Stromal cell of bone marrow (primary cell): ENCODE results near the gene PARP1.
"Not testable (repeated sequence)": the region's sequence is repeated elsewhere in the genome, so short reads cannot be mapped to it uniquely, and the experiment has no call there.

ENCODE experiments used
- DNase-seq: peaks from one replicate; pipeline ENCODE4 v3.0.0-alpha.2; 2012; ENCODE audit warnings: low read depth

PARP1 gene

DNA sequence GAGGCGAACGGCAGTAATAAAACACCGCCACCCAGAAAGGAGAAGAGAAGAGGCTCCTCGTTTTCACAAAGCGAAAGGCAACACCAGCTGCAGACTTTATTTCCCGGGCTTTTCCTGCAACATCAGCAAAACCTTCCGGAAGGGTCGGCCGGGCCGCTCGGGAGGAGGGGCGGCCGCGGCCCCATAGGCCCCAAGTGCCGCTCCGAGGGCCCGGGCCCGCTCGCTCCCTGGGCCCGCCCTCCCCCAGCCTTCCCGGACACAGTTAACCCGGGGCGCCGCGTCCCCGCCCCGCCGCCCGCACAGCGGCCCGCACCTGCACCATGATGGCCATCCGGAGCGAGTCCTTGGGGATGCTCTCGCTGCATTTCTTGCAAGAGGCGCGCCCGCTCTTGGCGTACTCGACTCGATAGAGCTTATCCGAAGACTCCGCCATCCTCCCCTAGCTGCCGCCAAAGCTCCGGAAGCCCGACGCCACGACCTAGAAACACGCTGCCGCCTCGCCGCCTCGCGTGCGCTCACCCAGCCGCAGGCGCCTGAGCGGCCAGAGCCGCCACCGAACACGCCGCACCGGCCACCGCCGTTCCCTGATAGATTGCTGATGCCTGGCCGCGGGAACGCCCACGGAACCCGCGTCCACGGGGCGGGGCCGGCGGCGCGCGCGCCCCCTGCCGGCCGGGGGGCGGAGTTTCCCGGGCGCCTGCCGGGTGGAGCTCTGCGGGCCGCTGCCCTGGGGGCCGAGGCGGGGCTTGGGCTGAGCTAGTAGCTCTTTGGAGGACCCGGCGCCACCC lies at the start of gene PARP1:
TSS of gene PARP1 (minus strand) at position 597 of the 788 bp plus-strand sequence. CDS start at position 433, 164 bp downstream.
- peak; percentile 65 for DNase-seq

DNA sequence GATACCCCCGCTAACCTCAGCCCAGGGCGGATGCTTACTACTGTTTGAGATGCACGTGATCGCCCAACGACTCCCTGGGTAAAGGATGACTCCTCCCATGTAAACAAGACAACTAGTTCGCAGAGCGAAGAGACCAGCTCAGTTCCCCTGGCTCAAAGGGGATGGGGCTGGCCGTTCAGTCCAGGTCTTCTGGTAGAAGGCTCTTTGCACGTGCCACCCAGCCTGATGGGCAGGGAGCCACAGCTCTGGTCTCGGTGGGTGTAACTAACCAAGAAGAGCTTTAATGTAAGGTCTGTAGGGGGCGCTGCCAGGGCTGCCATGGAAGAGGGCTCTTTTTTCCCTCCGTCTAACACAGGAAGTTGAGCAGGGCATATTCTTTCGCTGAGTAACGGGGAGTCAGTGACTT lies 49.4 kb upstream of the PARP1 start:
- DNase-seq: no peak

DNA sequence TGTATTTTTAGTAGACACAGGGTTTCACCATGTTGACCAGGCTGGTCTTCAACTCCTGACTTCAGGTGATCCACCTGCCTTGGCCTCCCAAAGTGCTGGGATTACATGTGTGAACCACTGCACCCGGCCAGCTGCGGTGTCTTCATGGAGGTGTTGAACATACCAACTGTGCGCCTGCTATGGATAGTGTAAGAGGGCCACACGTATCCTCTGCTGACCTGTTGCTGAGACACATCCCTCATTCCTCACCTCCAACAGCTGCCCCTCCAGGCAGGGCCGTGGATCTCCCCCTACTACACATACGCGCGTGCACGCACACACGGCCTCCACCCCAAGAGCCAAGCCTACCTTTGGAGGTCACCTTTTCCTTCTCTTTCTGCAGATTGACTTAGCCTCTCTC lies 48.0 kb upstream of the PARP1 start:
- no peak for DNase-seq

- no peak for DNase-seq
Observed at GRCh38 chr1:226454349-226454748, 46.5 kb upstream of the PARP1 start.

- DNase-seq: no peak
Observed at GRCh38 chr1:226453015-226453704, 45.3 kb upstream of the PARP1 start.

GRCh38 chr1:226450688-226451087 lies 42.8 kb upstream of the PARP1 start:
- DNase-seq: no peak

- DNase-seq: no peak
Observed at GRCh38 chr1:226449823-226450222, 41.9 kb upstream of the PARP1 start.

DNA sequence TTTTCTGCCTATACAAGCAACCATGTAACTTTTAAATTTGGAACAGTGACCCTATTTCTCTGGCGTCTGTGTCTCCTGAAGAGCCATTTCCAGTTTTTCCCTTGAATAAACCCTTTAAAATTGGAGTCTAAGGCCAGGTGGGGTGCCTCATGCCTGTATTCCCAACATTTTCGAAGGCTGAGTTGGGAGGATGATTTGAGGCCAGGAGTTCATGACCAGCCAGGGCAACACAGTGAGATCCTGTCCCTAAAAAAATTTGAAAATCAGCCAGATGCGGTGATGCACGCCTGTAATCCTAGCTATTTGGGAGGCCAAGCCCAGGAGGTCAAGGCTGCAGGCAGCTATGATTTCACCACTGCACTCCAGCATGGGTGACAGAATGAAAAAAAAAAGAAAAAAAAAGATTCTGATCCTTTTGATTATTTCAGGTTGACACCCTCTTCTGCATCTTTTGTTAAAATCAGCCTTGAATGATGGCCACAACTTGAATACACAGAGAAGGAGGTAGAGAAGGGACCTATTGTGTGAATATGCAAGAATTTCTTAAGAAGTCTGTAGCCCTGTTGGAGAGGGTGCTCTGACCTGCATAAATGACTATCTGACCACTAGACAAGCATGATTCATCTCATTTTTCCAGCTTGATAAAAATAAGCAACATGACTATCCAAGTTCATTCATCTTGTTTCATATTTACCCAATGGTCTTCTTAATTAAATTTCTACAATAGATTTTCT lies 40.2 kb upstream of the PARP1 start:
- DNase-seq: no peak

DNA sequence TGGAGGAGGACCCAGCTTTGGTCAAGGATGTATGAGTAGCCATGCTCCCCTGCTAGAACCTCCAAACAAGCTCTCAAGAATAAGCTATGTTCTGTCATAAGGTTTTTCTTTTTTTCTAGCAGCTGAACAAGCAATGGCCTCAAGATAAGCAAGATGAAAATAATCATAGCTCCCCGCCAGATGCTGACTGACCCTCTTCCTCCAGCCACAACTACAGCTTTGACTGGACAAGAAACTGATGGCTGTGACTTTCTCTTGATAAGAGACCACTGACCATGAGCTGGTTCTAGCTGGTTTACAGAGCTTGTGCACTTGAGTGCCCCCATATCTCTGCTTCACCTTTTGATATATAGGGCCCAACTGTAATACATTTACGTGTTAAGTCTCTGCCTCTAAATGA lies 38.2 kb upstream of the PARP1 start:
- DNase-seq: no peak

- DNase-seq: no peak
Observed at GRCh38 chr1:226444901-226445300, 37.0 kb upstream of the PARP1 start.

DNA sequence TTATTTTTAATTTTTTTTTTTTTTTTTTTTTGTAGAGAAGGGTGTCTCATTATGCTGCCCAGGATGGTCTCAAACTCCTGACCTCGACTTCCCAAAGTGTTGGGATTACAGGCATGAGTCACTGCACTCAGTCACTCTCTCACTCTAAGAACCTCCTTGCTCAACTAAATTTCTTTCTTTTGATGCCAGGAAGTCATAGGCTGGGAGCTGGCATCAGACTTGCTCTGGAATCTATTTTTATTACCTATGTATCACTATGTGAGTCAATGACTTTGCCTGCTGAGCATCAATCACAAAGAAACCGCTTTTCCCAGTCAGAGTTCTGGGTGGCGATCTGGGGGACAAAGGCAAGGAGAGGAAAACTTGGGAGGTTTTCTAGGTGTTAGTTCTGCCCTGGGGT lies 35.5 kb upstream of the PARP1 start:
- DNase-seq: peak; percentile 67

- DNase-seq: no peak
Observed at GRCh38 chr1:226443033-226443432, 35.1 kb upstream of the PARP1 start.

DNA sequence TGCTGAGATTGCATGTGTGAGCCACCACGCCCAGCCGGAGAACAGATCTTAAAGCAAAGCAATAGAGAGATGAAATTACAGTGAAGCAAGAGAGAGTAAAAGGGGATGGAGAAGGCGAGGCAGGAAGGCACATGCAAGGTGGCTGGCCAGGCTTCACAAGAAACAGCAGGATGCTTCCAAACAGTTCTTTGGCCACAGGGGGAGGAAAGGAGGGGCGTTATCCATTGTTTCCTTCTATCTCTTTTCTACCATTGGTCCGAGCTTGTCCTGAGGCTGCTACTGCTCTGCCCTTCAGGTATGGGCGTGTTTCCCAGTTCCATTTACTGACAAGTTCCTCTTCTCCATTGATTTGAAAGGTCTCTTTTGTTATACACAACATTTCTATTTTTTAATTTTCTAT lies 33.7 kb upstream of the PARP1 start:
- no peak for DNase-seq

GRCh38 chr1:226440512-226440911 lies 32.6 kb upstream of the PARP1 start:
- DNase-seq: no peak

- DNase-seq: no peak
Observed at GRCh38 chr1:226438007-226438406, 30.1 kb upstream of the PARP1 start.

DNA sequence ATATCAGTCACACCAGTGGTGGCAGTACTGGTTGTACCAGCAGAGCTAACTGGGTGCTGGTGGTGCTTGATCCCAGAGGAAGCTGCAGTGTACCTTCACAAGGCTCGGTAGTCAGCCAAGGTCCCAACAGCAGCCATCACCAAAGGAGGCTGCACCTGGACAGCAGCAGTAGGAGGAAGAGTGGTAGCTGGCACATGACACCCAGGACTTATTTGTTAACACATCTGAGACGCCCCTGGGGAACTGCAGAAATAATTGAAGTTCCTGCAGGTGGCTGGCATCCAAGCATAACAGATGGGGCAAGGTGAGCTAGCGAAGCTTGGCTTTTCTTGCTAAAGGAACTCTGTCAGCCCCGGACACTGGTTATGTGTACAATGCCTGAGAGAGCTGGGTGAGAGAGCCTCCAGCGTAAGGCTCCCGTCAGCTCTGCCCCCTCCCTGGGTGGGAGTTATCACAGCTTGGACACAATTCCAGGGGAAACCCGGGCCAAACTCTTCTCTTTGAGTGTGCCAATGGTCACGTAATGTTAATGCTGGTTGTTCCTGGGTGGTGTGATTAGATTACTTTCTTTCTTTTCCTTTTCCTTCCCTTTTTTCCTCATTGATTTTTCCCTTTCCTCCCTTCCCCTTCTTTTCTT lies 29.1 kb upstream of the PARP1 start:
- no peak for DNase-seq

DNA sequence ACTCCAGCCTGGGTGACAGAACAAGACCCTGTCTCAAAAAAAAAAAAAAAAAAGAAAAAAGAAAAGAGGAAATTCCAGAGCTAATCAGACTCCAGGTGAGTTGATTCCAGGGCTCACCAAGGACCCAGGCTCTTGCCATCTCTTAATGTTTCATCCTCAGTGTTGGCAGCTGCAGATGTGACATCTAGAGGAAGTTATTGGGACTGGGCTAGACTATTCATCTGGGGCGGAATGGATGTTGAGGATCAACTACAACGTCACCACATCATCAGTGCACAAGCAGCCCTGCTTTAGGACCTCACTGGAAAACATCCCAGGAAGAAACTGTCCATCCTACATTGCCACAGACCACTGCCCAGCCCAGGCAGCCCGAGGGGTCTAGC lies 28.6 kb upstream of the PARP1 start:
- DNase-seq: no peak

DNA sequence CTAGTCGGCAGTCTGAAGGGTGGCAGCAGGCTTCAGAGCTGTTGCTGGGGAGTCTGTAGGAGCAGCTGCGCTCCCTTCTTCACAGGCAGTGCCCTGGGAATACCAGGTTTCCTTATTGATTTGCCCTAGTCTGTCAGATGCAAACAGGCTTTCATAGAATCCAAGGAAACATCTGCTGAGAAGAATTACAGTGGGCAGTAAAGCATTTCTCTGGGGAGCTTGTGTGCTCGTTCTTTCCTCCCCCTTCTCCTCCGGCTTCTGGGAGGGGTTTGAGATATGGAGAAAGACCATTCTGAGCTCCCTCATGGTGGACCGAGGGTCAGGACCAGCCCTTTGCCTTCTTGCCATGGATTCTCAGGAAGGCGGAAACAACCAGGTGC lies 25.4 kb upstream of the PARP1 start:
- no peak for DNase-seq

DNA sequence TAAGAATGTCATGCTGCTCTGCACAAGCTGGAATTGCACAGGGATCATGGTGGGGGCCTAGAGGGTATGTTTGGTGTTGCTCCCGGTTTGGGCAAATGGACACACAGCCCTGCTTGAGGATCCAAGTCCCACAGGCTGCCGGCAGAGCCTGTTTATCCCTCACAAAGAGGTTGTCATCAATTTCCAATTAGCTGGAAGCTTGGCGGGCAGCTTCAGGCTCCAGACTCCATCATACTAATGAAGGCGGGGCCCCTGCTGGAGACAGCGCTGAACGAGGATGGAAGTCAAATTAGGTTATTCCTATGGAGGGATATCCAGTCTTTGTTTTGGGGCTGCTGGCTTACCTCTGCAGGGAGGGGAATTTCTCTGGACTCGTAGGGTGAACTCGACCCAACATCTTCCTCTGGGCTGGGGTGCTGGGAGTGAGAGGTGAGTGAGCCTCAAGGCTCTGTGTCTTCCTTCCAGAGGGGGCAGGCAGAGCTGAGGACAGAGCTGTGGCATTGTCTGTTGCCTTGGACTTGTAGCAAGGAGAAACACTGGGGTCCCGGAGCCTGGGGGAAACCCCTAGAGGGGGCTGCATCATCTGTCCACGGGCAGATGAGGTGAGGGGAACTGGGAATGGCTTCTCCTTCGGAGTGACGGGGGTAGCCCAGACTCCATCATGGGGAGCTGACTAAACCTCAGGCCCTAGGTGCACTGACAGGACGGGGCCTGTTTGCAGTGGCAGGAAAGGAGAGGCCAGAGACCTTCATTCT lies 24.9 kb upstream of the PARP1 start:
- no peak for DNase-seq

GRCh38 chr1:226431898-226432297 lies 24.0 kb upstream of the PARP1 start:
- DNase-seq: not testable (repeated sequence)

DNA sequence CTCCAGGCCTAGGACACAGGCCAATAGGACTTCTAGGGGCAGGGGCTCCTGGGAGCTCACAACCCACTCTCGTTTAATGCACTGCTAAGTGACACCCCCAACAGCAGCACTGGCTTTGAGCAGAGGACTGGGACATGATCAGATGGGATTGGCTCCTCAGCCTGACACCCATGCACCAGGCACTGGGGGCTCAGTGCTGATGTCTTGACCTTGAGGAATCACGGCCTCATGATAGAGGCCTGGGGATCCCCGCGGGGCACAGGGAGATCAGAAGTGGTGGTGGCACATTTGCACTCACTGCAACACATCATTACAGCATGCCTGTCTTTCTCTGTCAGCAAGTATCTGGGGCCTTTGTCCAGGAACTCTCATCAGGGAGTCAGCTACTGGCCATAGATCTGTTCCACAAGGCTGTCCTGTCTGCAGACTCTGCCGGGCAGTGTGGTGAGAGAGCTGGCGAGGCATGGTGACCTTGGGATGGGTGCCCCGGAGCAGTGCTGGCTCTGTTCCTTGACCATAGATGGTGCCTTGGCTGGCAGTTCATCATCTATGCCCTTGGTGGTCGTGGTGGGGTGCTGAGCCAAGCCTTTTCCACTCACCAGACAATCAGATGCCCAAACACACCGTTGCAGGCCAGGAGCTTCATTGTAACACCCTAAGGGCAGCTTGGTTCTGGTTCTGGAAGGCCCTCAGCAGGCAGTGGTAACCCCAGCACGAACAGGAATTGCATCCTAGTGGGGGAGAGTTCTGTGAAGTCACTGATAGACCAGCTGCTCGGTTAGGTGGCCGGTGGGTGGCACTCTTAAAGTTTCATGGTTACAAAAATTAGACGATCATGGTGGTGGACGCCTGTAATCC lies 22.2 kb upstream of the PARP1 start:
- no peak for DNase-seq
